ENCODE results near the gene RPH3AL. TPM values are rescaled to one million over a fixed set of nuclear protein-coding genes. Genes with fewer than 3 reads are reported as not detected.

RPH3AL gene
- total and polyA plus RNA-seq, 2 of the 8 experiments (the other 6 are each of a cell fraction or from before 2014, with no cell fraction given) = 5.6 to 5.8 TPM

DNA sequence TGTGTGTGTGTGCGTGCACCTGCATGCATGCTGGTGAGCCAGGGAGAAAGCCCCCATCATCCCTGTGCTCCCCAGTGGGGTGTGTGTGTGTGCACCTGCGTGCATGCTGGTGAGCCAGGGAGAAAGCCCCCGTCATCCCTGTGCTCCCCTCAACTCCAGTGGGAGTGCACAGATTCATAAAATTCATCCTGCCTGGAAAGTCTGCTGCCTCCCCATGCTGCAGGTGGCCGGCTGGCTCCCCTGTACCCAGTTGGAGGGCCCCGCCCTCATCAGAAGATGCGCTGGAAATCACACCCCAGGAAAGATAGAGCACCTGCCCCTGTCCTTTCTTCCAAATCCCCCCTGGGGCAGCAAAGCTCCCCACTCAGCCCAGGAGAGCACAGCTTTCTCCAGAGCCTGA is 86.4 kb downstream of the RPH3AL start (continued):
- TF ChIP-seq EGR1 (IDR thresholded peaks at IDR 0.05; ENCODE audit: borderline replicate concordance, low read depth, low read length) (no peak), EZH2 (IDR thresholded peaks at IDR 0.05; ENCODE audit: low read depth, low read length, severe bottlenecking) (no peak), TCF12 (IDR thresholded peaks at IDR 0.05; ENCODE audit: low read depth, low read length) (no peak), BRCA1 (IDR thresholded peaks at IDR 0.05; ENCODE audit: low read depth, low read length) (no peak)
- TF ChIP-seq, protein P1, sequence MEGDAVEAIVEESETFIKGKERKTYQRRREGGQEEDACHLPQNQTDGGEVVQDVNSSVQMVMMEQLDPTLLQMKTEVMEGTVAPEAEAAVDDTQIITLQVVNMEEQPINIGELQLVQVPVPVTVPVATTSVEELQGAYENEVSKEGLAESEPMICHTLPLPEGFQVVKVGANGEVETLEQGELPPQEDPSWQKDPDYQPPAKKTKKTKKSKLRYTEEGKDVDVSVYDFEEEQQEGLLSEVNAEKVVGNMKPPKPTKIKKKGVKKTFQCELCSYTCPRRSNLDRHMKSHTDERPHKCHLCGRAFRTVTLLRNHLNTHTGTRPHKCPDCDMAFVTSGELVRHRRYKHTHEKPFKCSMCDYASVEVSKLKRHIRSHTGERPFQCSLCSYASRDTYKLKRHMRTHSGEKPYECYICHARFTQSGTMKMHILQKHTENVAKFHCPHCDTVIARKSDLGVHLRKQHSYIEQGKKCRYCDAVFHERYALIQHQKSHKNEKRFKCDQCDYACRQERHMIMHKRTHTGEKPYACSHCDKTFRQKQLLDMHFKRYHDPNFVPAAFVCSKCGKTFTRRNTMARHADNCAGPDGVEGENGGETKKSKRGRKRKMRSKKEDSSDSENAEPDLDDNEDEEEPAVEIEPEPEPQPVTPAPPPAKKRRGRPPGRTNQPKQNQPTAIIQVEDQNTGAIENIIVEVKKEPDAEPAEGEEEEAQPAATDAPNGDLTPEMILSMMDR (IDR thresholded peaks at IDR 0.05; ENCODE audit: control extremely low read depth in 1 of 3, insufficient read depth in 1 of 3, low read depth in 1 of 3, low read length in 3 of 3) = no peak

Measured in H1 (cell line).